D721Med (cell line): ENCODE results near the gene SMIM9.

ENCODE experiments used
- DNase-seq: peaks from one replicate; pipeline ENCODE4 v3.0.0; 2011; ENCODE audit warnings: low spot score; ENCODE audit not compliant: insufficient read length
- FAIRE-seq: peaks from 2 replicates; lab custom pipeline; 2011; peaks lifted over from hg19 to GRCh38; lab: Jason Lieb, UNC
- CTCF ChIP-seq: IDR thresholded peaks from 2 replicates; pipeline ENCODE4 v1.5.1; 2012; ENCODE audit warnings: mild to moderate bottlenecking, control low read depth; ENCODE audit not compliant: insufficient read depth; ENCODE audit errors: missing control alignments

The SMIM9 gene

GRCh38 chrX:154802947-154803346 is 31.5 kb downstream of the SMIM9 start:
- no peak for TF ChIP-seq CTCF
- no peak for DNase-seq
- FAIRE-seq, result no peak

GRCh38 chrX:154800478-154801210 is 33.8 kb downstream of the SMIM9 start:
- TF ChIP-seq CTCF, result no peak
- no peak for FAIRE-seq

GRCh38 chrX:154799556-154800348 is 34.7 kb downstream of the SMIM9 start:
- FAIRE-seq, result no peak
- TF ChIP-seq CTCF, result no peak
- no peak for DNase-seq

More at GRCh38 chrX:154800478-154801210, 33.8 kb downstream of the SMIM9 start:
- no peak for DNase-seq

- FAIRE-seq (no peak), DNase-seq (no peak)
- TF ChIP-seq CTCF, result no peak
Observed at GRCh38 chrX:154797006-154797405, 37.5 kb downstream of the SMIM9 start.

- FAIRE-seq, result no peak
Observed at GRCh38 chrX:154795016-154795415, 39.4 kb downstream of the SMIM9 start.

GRCh38 chrX:154793084-154793795 is 41.2 kb downstream of the SMIM9 start:
- DNase-seq (no peak), FAIRE-seq (no peak)
- no peak for TF ChIP-seq CTCF

More at GRCh38 chrX:154795016-154795415, 39.4 kb downstream of the SMIM9 start:
- no peak for TF ChIP-seq CTCF
- DNase-seq, result no peak
